CD4-positive, alpha-beta T cell treated with Interleukin-15 for 4 hours (primary cell): ENCODE measurements around the gene BMF.
"Not testable (repeated sequence)": the region's sequence is repeated elsewhere in the genome, so short reads cannot be mapped to it uniquely, and the experiment has no call there.

Source experiments
- DNase-seq: peaks from one replicate; pipeline ENCODE4 v3.0.0-alpha.2; 2020; ENCODE audit warnings: low spot score

BMF gene, protein sequence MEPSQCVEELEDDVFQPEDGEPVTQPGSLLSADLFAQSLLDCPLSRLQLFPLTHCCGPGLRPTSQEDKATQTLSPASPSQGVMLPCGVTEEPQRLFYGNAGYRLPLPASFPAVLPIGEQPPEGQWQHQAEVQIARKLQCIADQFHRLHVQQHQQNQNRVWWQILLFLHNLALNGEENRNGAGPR

DNA sequence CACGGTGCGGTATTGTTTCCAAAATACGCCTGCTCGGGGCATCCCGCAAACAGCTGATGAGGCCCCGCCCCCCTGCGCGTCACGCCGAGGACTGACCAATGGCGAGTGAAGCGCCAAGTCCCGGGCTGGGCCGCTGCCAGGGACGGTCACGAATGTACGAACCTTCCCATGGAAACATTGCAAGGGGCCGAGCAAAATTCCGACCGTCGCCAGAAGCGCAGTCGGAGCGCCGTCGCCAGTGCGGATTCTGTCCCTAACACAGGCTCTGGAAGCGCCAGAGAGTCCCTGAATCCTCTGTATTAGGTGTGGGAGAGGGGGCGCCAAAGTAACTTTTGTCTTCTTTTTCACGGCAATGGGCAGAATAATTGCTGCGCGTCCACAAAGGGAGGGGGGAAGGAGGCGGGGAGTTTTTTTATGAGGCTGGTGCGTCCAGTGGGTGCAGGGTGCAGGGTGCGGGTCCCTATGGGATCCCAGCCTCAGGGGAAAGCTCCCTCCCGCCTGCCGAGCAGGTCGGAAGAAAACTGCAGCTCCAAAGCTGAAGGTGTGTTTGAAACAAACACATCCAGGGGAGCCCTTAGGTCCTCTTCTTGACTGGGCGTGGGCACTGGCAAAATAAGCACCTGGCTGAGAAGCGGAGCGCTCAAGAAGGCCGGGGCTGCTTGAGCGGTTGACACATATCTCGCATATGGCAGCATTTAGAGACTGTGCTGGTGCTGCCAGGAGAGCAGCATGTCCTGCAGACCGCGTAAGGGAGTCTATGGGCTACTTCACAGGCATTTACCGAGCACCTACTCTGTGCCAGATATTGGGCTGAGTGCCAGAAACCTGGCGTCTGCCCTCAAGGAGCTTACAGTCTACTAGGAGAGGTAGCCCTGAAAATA is at the start of gene BMF:
TSS of gene BMF (minus strand) at position 25 of the 881 bp plus-strand sequence. CDS start 2,793 bp downstream, outside the sequence.
- peak; percentile 95 for DNase-seq

DNA sequence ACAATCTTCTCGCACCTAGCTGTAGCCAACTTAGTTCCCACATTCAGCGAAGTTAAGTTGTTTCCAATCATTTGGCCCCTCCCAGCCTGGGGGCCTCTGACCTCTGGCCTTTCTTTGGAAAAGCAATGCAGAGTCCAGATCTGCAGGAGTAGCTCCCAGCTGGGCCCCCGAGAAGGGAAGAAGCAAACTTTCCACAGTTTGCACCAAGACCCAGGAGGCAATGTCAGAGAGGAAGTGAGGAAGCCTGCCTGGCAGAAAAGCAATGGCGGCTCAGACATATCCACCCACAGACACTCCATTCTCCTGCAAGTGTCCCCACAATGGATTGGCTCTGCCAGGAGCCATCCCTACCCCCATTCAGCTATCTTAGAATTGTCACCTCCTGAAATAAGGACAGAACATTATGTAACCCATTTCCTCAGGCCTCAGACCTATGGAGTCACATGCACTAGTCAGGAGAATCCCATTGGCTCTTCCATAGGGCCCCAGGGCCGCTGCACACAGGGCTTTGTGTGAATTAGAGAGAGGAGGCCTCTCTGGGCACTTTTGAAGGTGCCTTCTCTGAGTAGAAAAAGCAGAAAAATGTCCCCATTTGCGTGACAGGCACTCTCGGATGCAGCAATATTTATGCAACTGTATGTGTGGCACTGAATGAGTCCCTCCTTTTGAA is 49.2 kb upstream of the BMF start:
- DNase-seq: no peak

DNA sequence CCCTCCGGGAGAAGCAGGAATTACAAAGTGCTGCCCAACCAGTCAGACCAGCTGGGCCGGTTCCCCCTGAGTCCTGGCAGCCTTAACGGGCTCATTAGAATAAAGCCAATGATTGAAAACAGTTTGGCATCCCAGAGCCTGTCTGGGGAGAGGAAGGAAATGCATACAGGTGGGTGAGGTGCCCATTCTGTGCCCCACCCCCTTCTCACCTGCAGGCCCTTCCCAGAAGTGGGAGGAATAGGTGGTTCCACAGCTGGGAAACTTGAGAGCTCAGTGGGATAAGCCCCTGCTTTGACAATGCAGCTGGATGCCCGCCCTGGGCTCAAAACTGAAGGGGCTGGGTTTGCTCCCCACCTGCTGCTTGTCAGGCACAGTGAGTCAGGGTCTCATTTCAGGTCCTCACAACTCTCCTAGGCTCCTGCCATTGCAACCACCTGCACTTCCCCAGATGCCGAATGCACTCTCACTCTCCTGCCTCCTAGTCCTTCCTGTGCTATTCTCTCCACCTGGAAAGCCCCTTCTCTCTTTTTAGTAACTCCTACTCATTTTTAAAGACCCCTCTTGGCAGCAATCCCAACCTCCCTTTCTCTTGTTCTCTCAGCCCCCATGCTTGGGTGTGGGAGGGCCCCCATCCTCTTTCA is 46.7 kb upstream of the BMF start:
- no peak for DNase-seq

DNA sequence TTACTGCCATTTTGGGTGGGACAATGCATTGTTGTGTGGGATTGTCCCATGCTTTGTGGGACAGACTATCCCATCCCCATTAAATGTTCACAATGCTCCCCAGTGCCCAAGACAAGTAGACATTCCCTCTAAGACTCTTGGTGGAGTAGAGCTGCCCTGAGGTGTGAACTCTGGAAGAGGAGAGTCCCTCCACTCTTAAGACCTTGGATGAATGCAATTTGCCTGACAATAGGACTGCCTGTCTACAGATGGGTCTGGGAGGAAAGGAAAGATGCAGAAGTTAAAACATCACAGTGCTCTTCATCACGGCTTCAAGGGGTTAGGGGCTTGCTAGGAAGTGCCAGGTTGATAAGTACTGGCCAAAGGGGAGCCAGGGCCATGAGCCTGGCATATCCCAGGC is 46.1 kb upstream of the BMF start:
- DNase-seq: not testable (repeated sequence)

DNA sequence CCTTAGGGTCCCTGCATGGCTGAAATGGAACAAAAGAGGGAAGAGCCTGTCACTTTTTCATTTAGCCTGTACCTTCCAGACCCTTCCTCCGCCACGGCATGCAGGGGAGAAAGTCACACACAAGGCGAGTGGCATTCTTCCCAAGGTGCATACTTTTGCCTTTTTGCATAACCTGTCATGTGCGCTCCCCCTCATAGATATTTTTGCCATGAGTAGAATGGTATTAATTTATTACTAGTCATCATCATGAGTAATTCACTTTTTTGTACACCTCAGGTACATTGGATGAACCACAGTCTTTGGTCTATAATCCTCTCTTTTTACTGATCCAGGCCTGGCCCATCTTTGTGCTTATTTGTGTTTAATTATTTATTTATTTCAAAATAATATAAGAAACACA is 43.3 kb upstream of the BMF start:
- no peak for DNase-seq

DNA sequence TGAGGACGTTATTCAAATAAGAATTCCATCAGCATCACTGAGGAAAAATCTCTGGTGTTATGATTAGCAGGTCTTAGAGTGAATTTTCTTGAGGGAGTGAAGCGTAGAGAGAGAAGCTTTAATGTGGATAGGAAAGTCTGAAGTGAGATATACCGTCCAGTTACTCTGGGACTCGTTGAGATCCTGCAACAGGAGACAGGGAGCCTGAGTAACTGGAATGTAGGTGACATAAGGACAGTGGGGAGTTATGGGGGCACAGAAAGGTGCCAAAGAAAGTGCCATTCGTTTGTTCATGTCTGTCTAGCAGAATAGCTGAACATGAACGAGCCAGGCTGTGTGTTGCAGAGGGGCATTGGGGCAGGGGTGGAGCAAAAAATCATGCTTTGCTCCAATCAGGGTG is 42.8 kb upstream of the BMF start:
- DNase-seq: no peak

DNA sequence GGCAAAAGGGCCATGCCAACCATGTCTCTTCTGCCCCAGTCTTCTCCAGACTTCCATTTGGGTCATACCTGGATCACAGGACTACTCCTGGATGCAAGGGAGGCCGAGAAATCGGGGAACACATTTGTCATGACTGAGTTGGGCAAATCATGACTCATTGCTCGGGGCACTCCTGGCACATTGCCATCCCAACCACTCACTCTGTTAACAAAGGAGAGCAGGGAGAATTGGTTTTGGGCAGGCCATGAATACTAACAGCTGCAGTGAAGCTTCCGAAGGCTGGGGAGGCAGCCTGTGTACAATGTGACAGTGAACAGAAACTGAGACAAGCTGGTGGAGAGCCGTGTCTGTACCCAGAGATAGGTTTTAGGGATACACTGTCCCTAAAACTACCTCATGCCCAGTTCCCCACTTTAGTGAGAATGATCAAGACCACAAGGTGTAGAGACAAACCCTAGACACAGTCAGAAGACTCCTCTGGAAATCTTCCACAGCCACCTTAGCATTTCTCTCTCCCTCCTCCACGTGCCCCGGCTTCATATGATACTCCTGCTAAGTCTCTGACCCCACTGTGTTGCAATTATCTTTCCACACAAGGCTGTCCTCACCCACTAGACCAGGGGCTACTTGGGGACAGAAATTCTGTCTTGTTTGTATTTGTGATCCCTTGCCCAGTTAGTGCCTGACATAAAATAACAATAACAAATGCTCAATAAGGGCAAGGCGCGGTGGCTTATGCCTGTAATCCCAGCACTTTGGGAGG is 41.7 kb upstream of the BMF start:
- DNase-seq: no peak

DNA sequence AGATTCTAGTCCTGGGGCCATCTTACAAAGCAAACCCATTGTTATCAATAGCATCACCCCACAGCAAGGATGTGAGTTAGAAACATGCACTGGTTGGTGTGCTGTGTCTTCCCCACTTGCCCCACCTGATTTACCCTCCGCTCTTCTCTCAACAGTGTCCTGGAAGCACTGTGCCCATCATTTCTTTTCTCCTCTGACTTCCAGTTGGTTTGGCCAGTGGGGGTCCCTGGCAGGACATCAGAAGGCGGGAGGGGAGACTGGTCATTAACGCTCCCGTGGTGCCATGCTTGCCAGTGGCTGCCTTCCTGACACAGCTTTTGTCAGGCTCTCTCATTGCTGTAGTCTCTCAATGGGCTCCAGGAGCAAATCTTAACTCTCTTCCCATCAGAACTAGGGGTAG is 40.7 kb upstream of the BMF start:
- no peak for DNase-seq

DNA sequence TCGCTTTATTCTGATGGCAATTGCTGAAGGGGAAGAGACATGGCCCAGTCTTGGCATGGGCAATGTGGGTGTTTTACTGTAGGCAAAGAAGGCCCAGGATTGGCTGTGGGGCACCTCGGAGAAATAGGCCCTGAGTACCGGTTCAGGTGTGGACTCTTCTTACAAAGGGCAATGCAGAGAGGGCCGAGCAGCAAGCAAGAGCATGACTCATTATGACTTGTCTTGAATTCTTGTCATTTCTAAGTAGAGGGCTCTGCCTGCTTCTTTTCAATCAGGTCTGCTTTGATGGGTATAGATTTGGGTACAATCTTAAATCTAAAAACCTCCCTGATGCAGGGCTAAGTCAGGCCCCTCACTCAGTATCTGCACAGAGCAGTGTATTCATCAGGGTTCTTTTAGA is 37.4 kb upstream of the BMF start:
- DNase-seq: no peak

DNA sequence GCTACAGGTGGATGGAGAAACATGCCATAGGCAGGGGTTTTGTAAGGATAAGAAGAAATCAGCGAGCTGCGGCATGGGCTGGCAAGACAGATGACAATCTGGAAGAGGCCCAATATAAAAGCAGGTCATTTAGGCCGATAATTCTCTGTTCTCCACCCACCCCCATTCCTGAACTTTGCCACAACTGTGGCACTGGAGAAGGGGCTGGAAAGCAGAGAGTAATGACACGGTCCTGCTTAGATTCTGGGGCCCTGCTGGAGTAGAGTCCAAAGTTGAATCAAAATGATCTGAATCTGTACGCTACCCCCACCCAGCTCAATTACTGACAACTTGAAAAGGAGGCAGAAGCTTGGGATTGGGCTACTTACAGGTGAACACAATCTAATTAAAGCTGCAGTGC is 33.7 kb upstream of the BMF start:
- no peak for DNase-seq

DNA sequence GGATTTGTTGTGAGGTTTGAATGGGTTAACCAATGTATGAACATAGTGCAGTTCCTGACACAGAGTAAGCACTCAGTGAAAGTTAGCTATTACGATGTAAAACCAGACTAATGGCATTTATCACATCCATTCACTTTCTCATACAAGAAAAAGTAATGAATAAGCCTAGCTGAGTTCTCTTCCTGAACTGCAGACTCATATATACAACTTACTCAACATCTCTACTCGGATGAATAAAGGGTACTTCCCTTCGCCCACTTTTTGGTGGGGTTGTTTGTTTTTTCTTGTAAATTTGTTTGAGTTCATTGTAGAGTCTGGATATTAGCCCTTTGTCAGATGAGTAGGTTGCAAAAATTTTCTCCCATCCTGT is 29.5 kb upstream of the BMF start:
- not testable (repeated sequence) for DNase-seq

DNA sequence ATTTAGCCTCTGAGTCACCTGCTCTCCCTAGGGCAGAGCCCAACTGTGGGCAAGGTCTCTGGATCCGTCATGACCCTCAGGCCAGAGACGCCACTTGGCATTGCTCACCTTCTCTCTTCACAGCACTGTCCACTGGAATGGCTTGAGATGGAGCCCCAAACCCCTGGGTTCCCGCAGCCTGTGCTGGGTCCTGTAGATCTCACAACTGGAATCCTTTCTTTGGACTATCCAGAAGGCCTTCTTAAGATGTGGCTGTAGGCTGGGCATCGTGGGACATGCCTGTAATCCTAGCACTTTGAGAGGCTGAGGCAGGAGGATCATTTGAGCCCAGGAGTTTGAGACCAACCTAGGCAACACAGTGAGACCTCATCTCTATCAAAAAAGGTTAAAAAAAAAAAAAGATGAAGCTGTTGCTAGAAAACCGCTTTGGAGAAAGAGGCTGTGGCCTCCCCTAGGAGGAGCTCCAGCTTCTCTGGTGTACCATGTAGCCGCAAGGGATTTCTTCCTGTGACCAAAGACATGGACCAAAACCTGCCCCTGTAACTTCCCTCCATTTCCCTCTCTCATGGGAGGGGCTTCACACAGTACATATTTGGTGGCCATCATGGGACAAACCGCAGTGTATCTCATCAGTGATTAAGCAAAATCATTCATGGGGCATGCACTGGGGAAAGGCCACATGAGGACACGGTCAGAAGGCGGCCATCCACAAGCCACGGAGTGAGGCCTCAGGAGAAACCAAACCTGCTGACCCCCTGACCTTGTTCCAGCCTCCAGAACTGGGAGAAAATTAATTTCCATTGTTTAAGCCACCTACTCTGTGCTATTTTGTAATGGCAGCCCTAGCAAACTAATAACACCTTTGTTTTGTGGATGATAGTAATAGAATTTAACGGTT is 28.9 kb upstream of the BMF start:
- no peak for DNase-seq

DNA sequence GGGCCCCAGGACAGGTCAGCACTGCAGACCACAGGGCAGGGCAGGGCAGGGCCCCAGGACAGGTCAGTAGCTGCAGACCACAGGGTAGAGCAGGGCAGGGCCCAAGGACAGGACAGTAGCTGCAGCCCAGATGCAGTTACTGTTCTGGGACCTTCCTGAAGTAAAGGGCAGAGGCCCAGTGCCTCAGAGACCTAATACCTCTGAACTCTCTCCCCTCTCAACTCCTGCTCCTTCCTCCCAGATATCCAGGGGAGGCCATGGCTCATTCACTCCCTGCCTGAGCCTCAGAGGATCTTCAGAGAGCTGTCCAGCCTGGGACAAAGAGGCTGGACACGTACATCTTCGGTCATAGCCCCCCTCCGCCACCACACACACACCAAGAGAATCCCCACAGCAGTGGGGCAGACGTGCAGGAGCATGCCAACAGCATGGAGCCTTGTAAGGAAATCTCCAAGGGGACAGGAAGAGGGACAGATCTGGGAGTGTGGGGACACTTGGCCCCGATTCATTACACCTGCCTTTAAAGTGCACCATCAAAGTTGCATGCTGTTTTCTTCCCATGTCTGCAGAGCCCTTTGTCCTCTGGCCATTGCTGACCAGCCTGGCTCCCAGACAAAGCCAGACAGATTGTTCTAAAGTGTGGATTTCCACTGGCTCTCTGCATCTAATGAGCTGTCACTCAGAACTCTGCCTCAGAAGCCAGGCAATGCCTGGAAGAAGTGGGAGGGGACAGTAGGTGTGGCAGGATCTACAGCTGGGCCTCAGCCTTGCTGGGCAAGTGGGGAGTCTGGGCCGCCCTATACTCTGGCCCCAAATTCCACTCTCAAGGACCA is 28.0 kb upstream of the BMF start:
- DNase-seq: no peak

DNA sequence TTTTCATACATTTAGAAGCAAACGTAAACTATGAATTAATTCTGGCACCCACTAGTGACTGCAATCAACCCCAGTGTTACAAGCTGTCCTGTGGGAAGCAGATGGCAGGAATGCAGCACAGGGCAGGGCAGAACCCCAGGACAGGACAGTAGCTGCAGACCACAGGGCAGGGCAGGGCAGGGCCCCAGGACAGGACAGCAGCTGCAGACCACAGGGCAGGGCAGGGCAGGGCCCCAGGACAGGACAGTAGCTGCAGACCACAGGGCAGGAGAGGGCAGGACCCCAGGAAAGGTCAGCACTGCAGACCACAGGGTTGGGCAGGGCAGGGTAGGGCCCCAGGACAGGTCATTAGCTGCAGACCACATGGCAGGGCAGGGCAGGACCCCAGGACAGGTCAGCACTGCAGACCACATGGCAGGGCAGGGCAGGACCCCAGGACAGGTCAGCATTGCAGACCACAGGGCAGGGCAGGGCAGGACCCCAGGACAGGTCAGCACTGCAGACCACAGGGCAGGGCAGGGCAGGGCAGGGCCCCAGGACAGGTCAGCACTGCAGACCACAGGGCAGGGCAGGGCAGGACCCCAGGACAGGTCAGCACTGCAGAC is 27.3 kb upstream of the BMF start:
- DNase-seq: not testable (repeated sequence)

DNA sequence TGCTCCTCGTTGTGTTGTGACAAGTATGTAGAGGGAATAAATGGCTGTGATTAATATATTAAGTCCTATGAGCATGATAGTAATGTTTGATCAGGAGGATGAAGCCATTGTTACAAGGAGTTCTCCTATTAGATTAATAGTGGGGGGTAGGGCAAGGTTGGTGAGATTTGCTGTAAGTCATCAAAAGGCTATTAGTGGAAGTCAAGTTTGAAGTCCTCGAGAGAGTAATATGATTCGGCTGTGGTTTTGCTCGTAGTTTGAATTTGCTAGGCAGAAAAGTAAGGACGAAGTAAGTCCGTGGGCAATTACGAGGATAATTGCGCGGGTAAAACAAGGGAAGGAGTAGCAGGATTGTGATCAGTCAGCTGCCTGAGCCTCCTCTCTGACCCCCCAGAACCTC is 26.2 kb upstream of the BMF start:
- no peak for DNase-seq

DNA sequence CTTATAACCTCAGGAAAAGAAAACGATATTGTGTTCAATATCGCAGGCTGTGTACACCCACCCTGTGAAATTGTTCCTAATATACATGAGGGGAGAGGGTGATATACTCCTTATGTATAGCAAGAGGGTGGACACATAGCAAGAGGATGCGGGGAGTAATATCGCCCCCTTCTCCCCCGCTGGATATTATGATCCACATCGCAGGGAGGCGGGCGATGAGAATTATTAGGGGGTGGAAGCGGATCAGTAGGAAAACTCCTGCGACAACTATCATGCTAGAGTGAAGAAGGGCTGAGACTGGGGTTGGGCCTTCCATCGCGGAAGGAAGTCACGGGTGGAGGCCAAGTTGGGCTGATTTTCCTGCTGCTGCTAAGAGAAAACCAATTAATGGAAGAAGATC is 24.9 kb upstream of the BMF start:
- no peak for DNase-seq

DNA sequence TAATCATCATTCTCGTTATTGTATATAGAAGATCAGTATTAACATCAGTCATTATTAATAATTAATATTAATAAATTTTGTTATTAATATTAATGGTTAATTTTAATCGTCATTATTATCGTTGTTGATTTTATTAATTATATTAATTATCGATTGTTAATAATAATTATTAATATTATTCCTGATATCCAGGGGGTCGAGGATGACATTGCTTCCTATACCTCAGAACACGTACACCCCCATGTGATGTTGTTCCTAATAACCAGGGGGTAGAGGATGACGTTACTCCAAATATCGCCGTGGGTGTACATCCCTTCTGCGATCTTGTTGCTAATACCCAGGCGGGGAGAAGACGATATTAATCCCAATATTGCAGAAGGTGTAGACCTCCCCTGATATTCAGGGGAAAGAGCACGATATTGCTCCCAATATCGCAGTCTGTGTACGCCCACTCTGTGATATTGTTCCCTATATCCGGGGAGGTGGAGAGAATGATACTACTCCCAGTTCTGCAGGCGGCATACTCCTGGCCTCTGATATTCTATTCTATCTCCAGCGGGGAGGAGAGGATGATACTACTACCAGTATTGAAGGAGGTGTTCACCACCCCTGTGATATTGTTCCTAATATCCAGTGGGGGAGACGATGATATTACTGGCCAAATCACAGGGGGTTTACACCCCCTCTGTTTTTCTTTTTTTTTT is 22.3 kb upstream of the BMF start:
- no peak for DNase-seq

DNA sequence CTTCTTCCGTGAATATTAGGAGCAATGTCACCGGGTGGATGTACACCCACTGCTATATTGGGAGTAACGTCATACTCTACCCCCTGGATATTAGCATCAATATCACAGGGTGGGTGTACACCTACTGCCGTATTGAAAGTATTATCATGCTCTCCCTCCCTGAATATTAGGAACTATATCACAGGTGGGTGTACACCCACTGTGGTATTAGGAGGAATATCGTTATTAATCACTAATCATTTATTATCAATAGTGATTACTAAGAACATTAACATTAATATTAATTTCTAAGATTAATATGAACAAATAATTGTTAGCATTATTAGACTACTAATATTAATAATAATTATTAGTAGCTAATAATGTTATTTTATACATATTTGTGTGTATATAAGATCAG is 21.4 kb upstream of the BMF start:
- no peak for DNase-seq
